Uterus (tissue), 4 donors: ENCODE results near the gene HCN2. TPM values are rescaled to one million over a fixed set of nuclear protein-coding genes. Genes with fewer than 3 reads are reported as not detected.

ENCODE experiments used
- DNase-seq, 2 donors: peaks; one replicate each; pipeline ENCODE4 v3.0.0-alpha.2; 2019 to 2020
- H3K27ac ChIP-seq, 2 donors: fragments of 200-600 bp; sonication (generic); 1 replicate in 1 of 2; 2 replicates in 1 of 2; pipeline ENCODE4 v1.5.1; 2016 to 2018
- H3K27me3 ChIP-seq, 2 donors: fragments of 200-600 bp; sonication (generic); one replicate each; pipeline ENCODE4 v1.5.1; 2018 to 2019; ENCODE audit warnings: control low read depth in 1 of 2
- H3K36me3 ChIP-seq, 2 donors: fragments of 200-600 bp; sonication (generic); one replicate each; pipeline ENCODE4 v1.5.1; 2019; ENCODE audit warnings: control low read depth in 1 of 2
- H3K4me1 ChIP-seq, 2 donors: fragments of 200-600 bp; sonication (generic); one replicate each; pipeline ENCODE4 v1.5.1; 2018 to 2019; ENCODE audit warnings: control low read depth in 1 of 2
- H3K4me3 ChIP-seq, 2 donors: fragments of 200-600 bp; sonication (generic); 1 replicate in 1 of 2; 2 replicates in 1 of 2; pipeline ENCODE4 v1.5.1; 2018 to 2019; ENCODE audit warnings: mild to moderate bottlenecking in 1 of 2
- H3K9me3 ChIP-seq, 2 donors: fragments of 200-600 bp; sonication (generic); one replicate each; pipeline ENCODE4 v1.5.1; 2019; ENCODE audit warnings: control low read depth in 1 of 2
- CTCF ChIP-seq, 4 experiments: fragments of 200-600 bp in 2 of 4; fragments of 450-650 bp in 2 of 4; sonication (generic) in 2 of 4; IDR thresholded peaks; one replicate each; pipeline ENCODE4 v1.5.1; 2016 to 2019; ENCODE audit warnings: antibody characterized with exemption in 4 of 4, mild to moderate bottlenecking in 2 of 4, moderate library complexity in 1 of 4
- POLR2A ChIP-seq, 2 donors: fragments of 450-650 bp; IDR thresholded peaks; one replicate each; pipeline ENCODE4 v1.6.1; 2016; ENCODE audit warnings: antibody characterized with exemption in 2 of 2, mild to moderate bottlenecking in 1 of 2, moderate library complexity in 1 of 2
- intact Hi-C: fragments of 100-400 bp; cut with DNase I; formaldehyde crosslinking; loops from one replicate; pipeline ENCODE4 v1.15.1; 2023; ENCODE audit warnings: low total_unique reads
- total RNA-seq, 4 donors: library from RNA; depleted of rRNA in 3 of 4; stranded (reverse); fragments of >200 nt in 3 of 4; gene quantifications; one replicate each; pipeline versions ENCODE4 v1.1.0 to v1.2.4, GENCODE V29; 2014 to 2023
- donor health status: DM: yes; HTN: yes; CAD: no.

HCN2 gene
- total RNA-seq, 4 donors from 2014 or later, result 0.83 TPM; not detected in 3

GRCh38 chr19:575527-576506, 13.9 kb upstream of the HCN2 start:
- Histone ChIP-seq H3K9me3 (no peaks in the 10 kb centered on the region), H3K4me1 (peaks cover 0 to 28% of the 10 kb centered on the region in 2 donors), H3K4me3 (peak overlapping the region in 1 of 2 donors; percentile 16), H3K36me3 (no peaks in the 10 kb centered on the region), H3K27ac (peak overlapping the region; percentile 47 to 49), H3K27me3 (no peaks in the 10 kb centered on the region)
- TF ChIP-seq CTCF (IDR thresholded peaks at IDR 0.05) (no peak), POLR2A (IDR thresholded peaks at IDR 0.05) (no peak)
- intact Hi-C loops, result no loop called here
- peak; percentile 47 to 62 for DNase-seq

- H3K27me3 ChIP-seq, result no peaks in the 10 kb centered on the region
- no peak overlapping the region for H3K27ac ChIP-seq
- intact Hi-C loops, result no loop called here
- no peaks in the 10 kb centered on the region for H3K36me3 ChIP-seq
- H3K4me3 ChIP-seq, result no peak overlapping the region
- TF ChIP-seq POLR2A (IDR thresholded peaks at IDR 0.05), result no peak
- TF ChIP-seq CTCF (IDR thresholded peaks at IDR 0.05), result no peak
- H3K4me1 ChIP-seq, result peaks cover 0 to 24% of the 10 kb centered on the region in 2 donors
- no peaks in the 10 kb centered on the region for H3K9me3 ChIP-seq
- DNase-seq, result no peak
Observed at GRCh38 chr19:576768-577438, 12.8 kb upstream of the HCN2 start.

GRCh38 chr19:577439-578392, 12.0 kb upstream of the HCN2 start:
- DNase-seq, result no peak
- intact Hi-C loops, result no loop called here

More at GRCh38 chr19:577439-578392, 12.0 kb upstream of the HCN2 start:
- peaks cover 0 to 24% of the 10 kb centered on the region in 2 donors for H3K4me1 ChIP-seq
- H3K9me3 ChIP-seq, result no peaks in the 10 kb centered on the region
- H3K4me3 ChIP-seq, result no peak overlapping the region
- no peak overlapping the region for H3K27ac ChIP-seq
- no peaks in the 10 kb centered on the region for H3K27me3 ChIP-seq
- no peaks in the 10 kb centered on the region for H3K36me3 ChIP-seq
- TF ChIP-seq POLR2A (IDR thresholded peaks at IDR 0.05), result no peak
- TF ChIP-seq CTCF (IDR thresholded peaks at IDR 0.05), result no peak
